HPDE6-E6E7 (cell line): ENCODE results near the gene ITGB1BP1.
A peak's percentile ranks its signal among the peaks of the same experiment; 100 is the strongest.

ENCODE experiments used
- DNase-seq: peaks from one replicate; pipeline ENCODE4 v3.0.0; 2011; ENCODE audit warnings: missing footprints; ENCODE audit errors: extremely low spot score

Gene ITGB1BP1

DNA sequence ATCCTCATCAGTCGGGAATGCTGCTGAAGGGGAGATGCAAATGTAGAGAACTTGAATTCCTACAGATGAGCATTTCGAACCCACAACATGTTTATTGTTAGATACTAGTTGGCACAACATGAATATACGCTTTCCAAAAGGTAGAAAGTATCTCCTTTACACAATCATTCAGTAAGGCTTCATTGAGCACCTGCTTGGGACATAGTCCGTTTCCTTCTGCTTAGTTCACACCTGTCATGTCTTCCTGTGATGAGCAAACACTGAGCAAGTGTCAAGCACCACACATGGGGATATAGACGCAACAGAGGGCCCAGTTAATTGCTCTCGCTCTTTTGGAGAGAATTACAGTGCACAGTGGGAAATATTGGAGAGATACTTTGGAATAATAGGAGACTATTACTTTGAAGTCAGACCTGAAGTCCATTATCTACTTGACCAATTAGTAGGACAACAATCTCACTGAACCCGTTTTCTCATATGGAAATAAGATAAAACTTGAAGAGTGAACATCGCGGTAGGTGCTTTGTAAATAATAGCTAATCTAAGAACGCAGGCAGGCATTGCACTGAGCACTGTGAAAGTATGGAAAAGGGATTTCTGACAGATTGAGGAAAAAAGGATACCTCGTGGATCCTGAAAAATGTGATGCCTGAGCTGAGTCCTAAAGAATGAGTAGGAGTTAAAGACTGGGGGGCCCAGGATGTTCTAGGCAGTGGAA lies 1.3 kb upstream of the ITGB1BP1 start:
- no peak for DNase-seq

DNA sequence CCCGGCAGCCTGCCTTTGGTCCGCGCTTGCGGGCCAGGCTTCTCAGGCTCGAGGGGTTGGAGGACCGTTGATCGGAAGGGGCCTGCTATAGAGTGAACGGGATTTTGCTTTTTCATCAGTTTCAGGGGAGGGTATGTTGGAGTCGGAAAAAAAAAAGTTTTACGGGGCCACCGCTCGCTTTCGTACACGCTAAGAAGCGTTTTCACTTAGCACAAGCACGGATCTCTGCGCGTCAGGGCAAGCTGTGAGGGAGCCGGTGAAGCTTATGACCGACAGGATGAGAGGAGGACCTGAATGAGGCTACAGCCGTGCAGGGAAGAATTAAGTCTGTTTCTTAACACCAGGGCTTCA lies 569 bp upstream of the ITGB1BP1 start:
- DNase-seq: no peak

GRCh38 chr2:9422321-9423099 lies 818 bp downstream of the ITGB1BP1 start:
- DNase-seq: peak; percentile 49

DNA sequence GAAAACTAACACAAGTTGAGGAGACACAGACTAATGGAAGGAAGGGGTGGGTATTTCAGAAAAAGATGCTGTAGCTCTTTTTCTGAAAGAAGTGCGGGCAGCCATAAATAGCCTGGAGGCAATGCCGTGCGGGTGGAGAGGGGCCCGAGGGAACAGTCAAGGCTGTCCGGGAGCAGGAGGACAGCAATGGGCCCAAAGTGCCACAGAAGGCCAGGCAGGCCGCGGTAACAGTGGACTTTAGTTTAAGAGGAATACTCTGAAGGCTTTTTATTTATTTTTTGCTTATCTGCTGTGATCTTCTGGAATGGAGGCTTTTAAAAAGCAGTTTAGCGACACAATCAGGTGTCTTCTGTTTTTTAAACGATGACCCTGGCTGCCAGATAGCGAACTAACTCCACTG lies 2.8 kb downstream of the ITGB1BP1 start:
- no peak for DNase-seq

DNA sequence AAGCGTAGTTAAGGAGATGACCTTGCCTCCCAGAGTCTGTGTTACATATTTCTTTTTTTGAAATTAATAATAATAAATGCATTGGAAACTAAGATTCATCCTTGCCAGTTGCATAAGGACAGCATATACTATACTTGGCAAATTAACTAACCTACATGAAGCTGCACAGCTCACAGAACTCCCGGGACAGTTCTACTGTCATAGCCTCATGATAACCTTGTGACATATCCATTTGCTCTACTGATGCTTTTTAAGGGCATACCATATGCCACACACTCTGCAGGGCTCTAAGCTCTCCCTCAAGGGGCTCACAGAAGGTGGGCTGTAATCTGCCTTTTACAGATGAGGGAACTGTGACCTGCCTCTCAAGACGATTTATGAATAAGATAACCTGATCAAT lies 3.8 kb downstream of the ITGB1BP1 start:
- no peak for DNase-seq

DNA sequence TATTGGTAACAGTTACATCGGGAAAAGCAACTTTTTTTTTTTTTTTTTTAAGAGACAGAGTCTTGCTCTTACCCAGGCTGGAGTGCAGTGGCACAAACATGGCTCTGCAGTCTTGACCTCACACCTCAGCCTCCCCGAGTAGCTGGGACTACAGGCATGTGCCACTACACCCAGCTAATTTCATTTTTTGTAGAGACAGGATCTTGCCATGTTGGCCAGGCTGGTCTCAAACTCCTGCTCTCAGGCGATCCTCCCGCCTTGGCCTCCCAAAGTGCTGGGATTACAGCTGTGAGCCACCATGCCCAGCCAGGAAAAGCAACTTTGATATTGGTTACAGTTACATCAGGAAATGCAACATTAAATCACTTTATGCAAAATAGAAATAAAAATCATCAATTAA lies 4.6 kb downstream of the ITGB1BP1 start:
- DNase-seq: no peak

GRCh38 chr2:9417725-9418124 lies 5.6 kb downstream of the ITGB1BP1 start:
- DNase-seq: no peak

- DNase-seq: no peak
These were observed 6.4 kb downstream of the ITGB1BP1 start for GRCh38 chr2:9416962-9417316.

- DNase-seq: peak; percentile 89
These were observed 6.9 kb downstream of the ITGB1BP1 start for GRCh38 chr2:9416267-9416961.

DNA sequence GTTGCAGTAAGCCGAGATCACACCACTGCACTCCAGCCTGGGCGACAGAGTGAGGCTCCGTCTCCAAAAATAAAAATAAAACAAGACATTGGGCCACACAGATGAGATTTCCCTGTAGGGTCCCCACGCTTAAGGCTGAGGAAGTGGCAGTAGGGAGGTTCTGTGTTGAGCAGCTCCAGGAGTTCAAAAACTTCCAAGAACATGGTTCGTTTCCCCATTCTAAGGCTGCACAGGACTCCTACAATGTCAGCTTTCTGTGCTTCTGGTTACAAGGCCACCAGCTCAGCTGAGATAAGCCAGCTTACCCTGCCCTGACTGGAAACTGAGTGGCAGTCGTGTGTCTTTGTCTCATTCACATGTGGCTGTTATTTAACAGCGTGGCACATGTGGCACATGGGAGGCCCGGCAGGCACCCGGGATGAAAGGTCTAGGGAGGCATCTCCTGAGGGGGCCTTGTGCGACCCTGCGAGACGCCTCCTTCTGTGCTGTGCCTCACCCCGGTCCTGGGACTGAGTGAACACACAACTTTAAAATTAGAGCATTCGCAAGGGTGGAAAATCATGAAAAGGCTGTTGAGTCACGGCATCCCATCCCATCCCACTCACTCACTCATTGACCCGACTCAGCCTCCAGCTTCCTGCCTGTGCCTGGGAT lies 7.7 kb downstream of the ITGB1BP1 start:
- DNase-seq: no peak

GRCh38 chr2:9412781-9413180 lies 10.5 kb downstream of the ITGB1BP1 start:
- DNase-seq: no peak

DNA sequence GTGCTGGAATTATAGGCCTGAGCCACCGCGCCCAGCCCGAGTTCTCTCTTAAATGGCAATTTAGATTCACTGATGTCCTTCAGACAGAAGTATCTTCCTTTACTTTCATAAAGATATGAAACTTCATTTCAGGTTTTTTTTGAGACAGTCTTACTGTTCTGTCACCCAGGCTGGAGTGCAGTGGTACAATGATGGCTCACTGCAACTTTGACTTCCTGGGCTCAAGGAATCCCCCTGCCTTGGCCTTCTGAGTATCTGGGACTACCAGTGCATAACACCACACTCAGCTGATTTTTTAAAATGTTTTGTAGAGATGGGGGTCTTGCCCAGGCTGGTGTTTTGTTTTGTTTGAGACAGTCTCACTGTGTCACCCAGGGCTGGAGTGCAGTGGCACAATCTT lies 13.2 kb downstream of the ITGB1BP1 start:
- DNase-seq: no peak

DNA sequence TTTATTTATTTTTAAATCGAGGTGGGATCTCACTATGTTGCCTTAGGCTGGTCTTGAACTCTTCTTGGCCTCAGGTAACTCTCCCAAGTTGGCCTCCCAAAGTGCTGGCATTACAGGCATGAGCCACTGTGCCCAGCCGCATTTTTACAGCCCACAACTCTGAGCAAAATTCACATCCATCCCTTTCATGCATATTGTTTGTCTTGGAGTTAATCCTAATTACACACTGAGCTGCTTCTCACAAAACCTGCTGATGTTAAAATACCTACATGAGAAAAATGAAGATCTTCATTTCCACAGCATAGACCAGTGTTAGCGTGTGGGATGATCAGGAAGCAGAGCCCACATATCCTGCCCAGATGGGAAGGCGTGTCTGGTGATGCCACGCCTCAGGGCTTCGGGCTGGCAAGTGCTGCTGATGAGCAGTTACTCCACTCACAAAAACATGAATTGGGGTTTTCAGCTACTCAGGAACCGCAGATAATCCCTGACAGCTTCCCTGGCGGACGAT lies 14.6 kb downstream of the ITGB1BP1 start:
- DNase-seq: no peak

DNA sequence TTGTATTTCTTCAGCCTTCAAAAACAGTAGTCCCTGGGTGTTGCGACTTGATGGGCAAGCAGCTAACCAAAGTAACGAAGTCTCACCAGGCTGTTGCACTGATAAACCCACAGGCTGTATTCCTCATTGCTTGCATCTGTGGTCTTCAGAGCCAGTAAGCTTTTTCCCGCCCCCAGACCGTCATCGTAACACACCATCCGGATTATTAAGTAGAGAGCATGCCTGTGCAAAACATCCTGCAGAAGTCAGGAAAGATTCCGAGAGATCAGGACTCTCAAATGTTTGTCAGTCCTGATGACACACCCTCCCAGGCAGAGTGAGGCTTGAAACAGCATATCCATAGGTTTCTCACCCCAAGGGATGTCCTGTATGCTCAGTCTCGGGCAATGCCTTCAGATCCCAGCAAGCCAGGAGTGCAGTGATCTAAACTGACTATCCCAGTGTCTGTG lies 15.9 kb downstream of the ITGB1BP1 start:
- no peak for DNase-seq

- DNase-seq: no peak
These were observed 16.6 kb downstream of the ITGB1BP1 start for GRCh38 chr2:9406529-9407362.

DNA sequence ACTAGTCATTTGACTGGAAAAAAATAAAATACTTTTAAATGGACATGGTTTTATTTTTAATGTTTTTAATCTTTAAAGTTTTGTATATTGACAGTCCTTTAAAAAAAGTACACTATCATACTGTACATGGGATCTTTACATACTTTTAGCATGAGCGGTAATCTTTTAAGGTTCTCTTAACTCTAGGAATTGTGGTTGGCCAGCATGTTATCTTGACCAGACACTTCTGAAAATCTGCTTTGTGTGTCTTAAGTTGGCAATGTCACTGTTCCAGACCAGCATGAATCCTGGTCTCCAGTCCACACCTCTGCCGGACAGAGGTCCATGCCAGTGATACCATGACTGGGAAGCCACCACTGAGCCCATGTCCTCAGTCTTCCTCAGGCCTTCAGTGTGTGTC lies 17.7 kb downstream of the ITGB1BP1 start:
- DNase-seq: no peak

GRCh38 chr2:9404451-9404850 lies 18.9 kb downstream of the ITGB1BP1 start:
- no peak for DNase-seq

DNA sequence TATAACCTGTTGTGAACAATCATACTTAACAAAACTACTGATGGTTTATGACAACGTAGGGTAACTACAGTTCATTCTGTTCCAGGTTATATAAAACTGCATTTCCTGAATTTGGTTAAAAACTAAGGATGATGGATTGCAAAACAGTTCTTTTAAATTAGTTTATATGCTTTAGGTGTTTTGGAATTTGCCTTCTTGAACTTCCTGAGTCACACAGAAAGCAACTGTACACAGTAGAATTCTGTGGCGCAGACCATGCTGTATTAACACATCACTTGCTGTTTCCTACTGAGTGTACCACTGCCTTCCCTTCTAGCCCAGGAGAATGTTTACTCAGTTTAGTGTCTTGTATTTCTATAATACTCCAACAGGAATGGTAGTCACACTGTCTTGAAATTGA lies 19.4 kb downstream of the ITGB1BP1 start:
- DNase-seq: no peak

DNA sequence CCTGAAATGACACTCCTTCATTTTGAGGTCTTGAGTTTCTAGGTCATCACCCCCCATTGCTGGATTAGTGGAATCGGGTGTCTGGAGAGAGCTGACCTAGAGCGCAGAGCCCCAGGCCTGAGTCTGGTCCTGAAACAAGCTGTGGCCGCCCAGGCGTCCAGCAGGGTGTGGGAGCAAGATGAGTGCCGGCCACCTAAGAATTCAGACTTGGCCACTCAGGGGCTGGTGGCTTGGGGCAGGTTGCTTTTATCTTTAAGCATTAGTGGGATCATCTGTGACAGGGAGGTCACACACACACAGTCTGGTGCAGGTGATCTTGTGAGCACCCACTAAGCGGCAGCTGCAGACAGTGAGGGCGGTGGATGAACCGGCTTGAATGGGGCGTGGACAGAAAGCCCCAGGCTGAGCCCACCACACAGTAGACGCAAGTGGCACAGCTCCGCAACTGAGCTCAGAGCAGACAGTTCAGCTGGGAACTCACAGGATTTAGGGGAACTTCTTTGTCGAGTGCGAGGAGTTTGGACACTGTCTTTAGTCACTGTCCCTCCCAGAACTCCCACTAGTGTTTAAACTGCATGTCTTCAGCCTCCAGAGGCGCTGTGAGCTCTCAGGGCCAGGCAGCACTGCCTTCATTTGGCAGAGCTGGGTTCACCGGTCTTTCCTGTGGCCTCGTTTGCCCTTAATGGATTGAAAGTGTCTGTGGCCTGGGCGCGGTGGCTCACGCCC lies 21.5 kb downstream of the ITGB1BP1 start:
- DNase-seq: no peak

GRCh38 chr2:9401059-9401547 lies 22.2 kb downstream of the ITGB1BP1 start:
- DNase-seq: no peak
